WTC11 (cell line): ENCODE results near the gene COX19. TPM values are rescaled to one million over a fixed set of nuclear protein-coding genes. Genes with fewer than 3 reads are reported as not detected.

Experiments used
- ATAC-seq: fragments of 200-7000 bp; cut with Tn5 transposase; 2 replicates; pipeline ENCODE4 v1.10.0; 2021; ENCODE audit warnings: mild to moderate bottlenecking, moderate library complexity
- CTCF ChIA-PET: fragments of 300-600 bp; sonication (Branson Sonifier 250); formaldehyde crosslinking; loops from one replicate; lab custom pipeline; 2021; ENCODE audit warnings: antibody characterized with exemption; lab: Charles Lee
- POLR2A ChIA-PET: fragments of 350-600 bp; sonication (Branson Sonifier 250); formaldehyde crosslinking; loops from one replicate; lab custom pipeline; 2021; ENCODE audit warnings: antibody characterized with exemption; lab: Charles Lee
- DNase-seq: peaks from one replicate; pipeline ENCODE4 v3.0.0; 2021; ENCODE audit warnings: low spot score
- H3K27ac Mint-ChIP-seq: 2 replicates; pipeline ENCODE4 v1.8.0; 2021; ENCODE audit warnings: mixed read lengths
- H3K27me3 Mint-ChIP-seq: 2 replicates; pipeline ENCODE4 v1.8.0; 2021; ENCODE audit warnings: low read depth, mild to moderate bottlenecking, moderate library complexity, mixed read lengths
- H3K36me3 Mint-ChIP-seq: 2 replicates; pipeline ENCODE4 v1.8.0; 2021; ENCODE audit warnings: mixed read lengths
- H3K4me1 Mint-ChIP-seq: 2 replicates; pipeline ENCODE4 v1.8.0; 2022; ENCODE audit warnings: mixed read lengths
- H3K4me3 Mint-ChIP-seq: 2 replicates; pipeline ENCODE4 v1.8.0; 2021; ENCODE audit warnings: mild to moderate bottlenecking, moderate library complexity, mixed read lengths
- H3K9me3 Mint-ChIP-seq: 2 replicates; pipeline ENCODE4 v1.8.0; 2021; ENCODE audit warnings: mixed read lengths
- CREB1 ChIP-seq: sonication (generic); formaldehyde crosslinking; IDR thresholded peaks from 2 replicates; pipeline ENCODE4 v1.8.0; 2023; ENCODE audit warnings: mild to moderate bottlenecking, missing genetic modification reagents
- JUN ChIP-seq: sonication (generic); formaldehyde crosslinking; IDR thresholded peaks from 2 replicates; pipeline ENCODE4 v1.8.0; 2023; ENCODE audit warnings: mild to moderate bottlenecking, missing genetic modification reagents
- KAT7 ChIP-seq: sonication (generic); formaldehyde crosslinking; IDR thresholded peaks from 2 replicates; pipeline ENCODE4 v1.8.1; 2023; ENCODE audit warnings: missing genetic modification reagents, mild to moderate bottlenecking, borderline replicate concordance
- TCF7 ChIP-seq: sonication (generic); formaldehyde crosslinking; IDR thresholded peaks from 2 replicates; pipeline ENCODE4 v1.8.0; 2022; ENCODE audit warnings: mild to moderate bottlenecking, low read depth, missing genetic modification reagents, moderate library complexity
- TEAD1 ChIP-seq: sonication (generic); formaldehyde crosslinking; IDR thresholded peaks from 2 replicates; pipeline ENCODE4 v1.8.0; 2022; ENCODE audit warnings: mild to moderate bottlenecking, missing genetic modification reagents
- ZBTB21 ChIP-seq: sonication (generic); formaldehyde crosslinking; IDR thresholded peaks from 2 replicates; pipeline ENCODE4 v1.8.1; 2023; ENCODE audit warnings: mild to moderate bottlenecking, missing genetic modification reagents, borderline replicate concordance
- ZNF232 ChIP-seq: sonication (generic); formaldehyde crosslinking; IDR thresholded peaks from 2 replicates; pipeline ENCODE4 v1.8.0; 2022; ENCODE audit warnings: mild to moderate bottlenecking, missing genetic modification reagents
- total RNA-seq: library from RNA; stranded (reverse); gene quantifications from 3 replicates; pipeline ENCODE4 v1.2.3, GENCODE V29; 2021
- TF ChIP-seq, protein P1 (sequence below): sonication (generic); formaldehyde crosslinking; IDR thresholded peaks from 2 replicates; pipeline ENCODE4 v1.8.1; 2023; ENCODE audit warnings: mild to moderate bottlenecking, missing genetic modification reagents
- TF ChIP-seq, protein P2 (sequence below): fragments of 250-450 bp; sonication (Bioruptor Pico); IDR thresholded peaks from 2 replicates; pipeline ENCODE4 v1.9.0; 2021; ENCODE audit warnings: mild to moderate bottlenecking
- TF ChIP-seq, protein P3 (sequence below): sonication (generic); formaldehyde crosslinking; IDR thresholded peaks from 2 replicates; pipeline ENCODE4 v1.8.1; 2023; ENCODE audit warnings: mild to moderate bottlenecking, moderate library complexity, missing genetic modification reagents
- TF ChIP-seq, protein P4 (sequence below): fragments of 250-450 bp; sonication (Bioruptor Pico); IDR thresholded peaks from 2 replicates; pipeline ENCODE4 v1.8.0; 2021; ENCODE audit warnings: mild to moderate bottlenecking
- TF ChIP-seq, protein P5 (sequence below): sonication (generic); formaldehyde crosslinking; IDR thresholded peaks from 2 replicates; pipeline ENCODE4 v1.8.0; 2023; ENCODE audit warnings: missing genetic modification reagents, mild to moderate bottlenecking, borderline replicate concordance
- TF ChIP-seq, protein P6 (sequence below): sonication (generic); formaldehyde crosslinking; IDR thresholded peaks from 2 replicates; pipeline ENCODE4 v1.8.1; 2023; ENCODE audit warnings: mild to moderate bottlenecking, missing genetic modification reagents, moderate library complexity
- TF ChIP-seq, protein P7 (sequence below): sonication (generic); formaldehyde crosslinking; IDR thresholded peaks from 2 replicates; pipeline ENCODE4 v1.8.0; 2022; ENCODE audit warnings: mild to moderate bottlenecking, missing genetic modification reagents

Gene COX19
- total RNA-seq, 1 experiment from 2014 or later = 13.2 TPM

DNA sequence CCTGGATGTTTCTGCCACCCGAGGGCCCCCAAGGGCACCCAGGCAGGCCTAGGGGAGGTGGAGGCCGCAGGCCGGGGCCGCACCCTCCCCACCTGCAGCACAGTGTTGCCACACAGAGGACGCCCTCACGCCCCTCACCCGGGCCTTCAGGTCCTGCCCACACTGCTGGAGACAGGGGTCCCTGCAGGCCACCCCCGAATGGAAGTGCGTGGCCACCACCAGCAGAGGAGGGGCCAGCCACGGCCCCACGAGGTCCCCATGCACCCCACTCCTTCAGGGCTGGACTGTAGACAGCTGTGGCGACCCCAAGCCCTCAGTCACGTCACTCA is 56.3 kb downstream of the COX19 start:
- CTCF ChIA-PET = no interaction called here

DNA sequence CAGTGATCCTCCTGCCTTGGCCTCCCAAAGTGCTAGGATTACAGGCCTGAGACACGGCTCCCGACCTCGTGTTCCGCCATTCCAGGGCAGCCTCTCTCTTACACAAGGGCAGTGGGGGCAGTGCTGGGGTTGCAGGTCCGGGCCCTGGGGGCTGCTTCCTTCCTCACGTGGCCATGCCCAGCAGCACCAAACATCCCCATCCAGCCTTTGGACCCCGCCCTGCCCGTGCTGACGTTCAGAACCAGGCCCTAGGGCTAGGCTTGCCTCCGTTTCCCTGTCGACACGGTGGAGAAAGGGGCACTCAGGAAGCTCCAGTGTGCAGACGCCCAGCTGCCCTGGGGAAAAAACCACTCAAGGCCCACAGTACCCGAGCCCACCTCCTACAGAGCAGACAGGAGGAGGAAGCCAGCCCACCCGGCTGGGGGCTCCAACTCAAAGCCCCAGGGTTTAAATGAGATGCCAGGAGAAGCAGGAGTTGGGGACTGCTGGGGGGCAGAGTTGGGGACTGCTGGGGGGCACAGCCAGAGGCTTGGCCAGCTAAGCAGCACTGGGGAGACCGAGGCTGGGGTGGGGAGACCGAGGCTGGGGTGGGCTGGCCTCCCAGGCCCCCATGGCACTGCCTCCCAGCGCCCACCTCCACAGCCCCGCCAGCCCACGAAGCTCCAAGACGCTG is 56.8 kb downstream of the COX19 start:
- CTCF ChIA-PET = interaction anchor here (1.0 kb wide), 1 partner anchor 75 kb away, joined by 3 read pairs; no protein-coding TSS in a partner anchor
- TF ChIP-seq, protein P1, sequence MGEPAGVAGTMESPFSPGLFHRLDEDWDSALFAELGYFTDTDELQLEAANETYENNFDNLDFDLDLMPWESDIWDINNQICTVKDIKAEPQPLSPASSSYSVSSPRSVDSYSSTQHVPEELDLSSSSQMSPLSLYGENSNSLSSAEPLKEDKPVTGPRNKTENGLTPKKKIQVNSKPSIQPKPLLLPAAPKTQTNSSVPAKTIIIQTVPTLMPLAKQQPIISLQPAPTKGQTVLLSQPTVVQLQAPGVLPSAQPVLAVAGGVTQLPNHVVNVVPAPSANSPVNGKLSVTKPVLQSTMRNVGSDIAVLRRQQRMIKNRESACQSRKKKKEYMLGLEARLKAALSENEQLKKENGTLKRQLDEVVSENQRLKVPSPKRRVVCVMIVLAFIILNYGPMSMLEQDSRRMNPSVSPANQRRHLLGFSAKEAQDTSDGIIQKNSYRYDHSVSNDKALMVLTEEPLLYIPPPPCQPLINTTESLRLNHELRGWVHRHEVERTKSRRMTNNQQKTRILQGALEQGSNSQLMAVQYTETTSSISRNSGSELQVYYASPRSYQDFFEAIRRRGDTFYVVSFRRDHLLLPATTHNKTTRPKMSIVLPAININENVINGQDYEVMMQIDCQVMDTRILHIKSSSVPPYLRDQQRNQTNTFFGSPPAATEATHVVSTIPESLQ (CRISPR knock-in tag) = no peak
- no peak for TF ChIP-seq JUN (CRISPR knock-in tag)
- TF ChIP-seq, protein P2, sequence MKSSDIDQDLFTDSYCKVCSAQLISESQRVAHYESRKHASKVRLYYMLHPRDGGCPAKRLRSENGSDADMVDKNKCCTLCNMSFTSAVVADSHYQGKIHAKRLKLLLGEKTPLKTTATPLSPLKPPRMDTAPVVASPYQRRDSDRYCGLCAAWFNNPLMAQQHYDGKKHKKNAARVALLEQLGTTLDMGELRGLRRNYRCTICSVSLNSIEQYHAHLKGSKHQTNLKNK (CRISPR knock-in tag) = no peak
- TF ChIP-seq, protein P3, sequence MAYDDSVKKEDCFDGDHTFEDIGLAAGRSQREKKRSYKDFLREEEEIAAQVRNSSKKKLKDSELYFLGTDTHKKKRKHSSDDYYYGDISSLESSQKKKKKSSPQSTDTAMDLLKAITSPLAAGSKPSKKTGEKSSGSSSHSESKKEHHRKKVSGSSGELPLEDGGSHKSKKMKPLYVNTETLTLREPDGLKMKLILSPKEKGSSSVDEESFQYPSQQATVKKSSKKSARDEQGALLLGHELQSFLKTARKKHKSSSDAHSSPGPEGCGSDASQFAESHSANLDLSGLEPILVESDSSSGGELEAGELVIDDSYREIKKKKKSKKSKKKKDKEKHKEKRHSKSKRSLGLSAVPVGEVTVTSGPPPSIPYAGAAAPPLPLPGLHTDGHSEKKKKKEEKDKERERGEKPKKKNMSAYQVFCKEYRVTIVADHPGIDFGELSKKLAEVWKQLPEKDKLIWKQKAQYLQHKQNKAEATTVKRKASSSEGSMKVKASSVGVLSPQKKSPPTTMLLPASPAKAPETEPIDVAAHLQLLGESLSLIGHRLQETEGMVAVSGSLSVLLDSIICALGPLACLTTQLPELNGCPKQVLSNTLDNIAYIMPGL = no peak
- DNase-seq (peak; percentile 8), ATAC-seq (no peak)
- POLR2A ChIA-PET = no interaction called here
- Mint-ChIP-seq H3K27ac (no peak overlapping the region), H3K27me3 (no peaks in the 10 kb centered on the region), H3K4me1 (no peaks in the 10 kb centered on the region), H3K9me3 (no peaks in the 10 kb centered on the region), H3K36me3 (no peaks in the 10 kb centered on the region), H3K4me3 (no peak overlapping the region)

More for the DNA sequence above, 56.3 kb downstream of the COX19 start:
- Mint-ChIP-seq H3K36me3 (no peaks in the 10 kb centered on the region), H3K4me3 (no peak overlapping the region), H3K27ac (no peak overlapping the region), H3K27me3 (no peaks in the 10 kb centered on the region), H3K4me1 (no peaks in the 10 kb centered on the region), H3K9me3 (no peaks in the 10 kb centered on the region)
- DNase-seq (peak; percentile 7), ATAC-seq (no peak)
- TF ChIP-seq, protein P1 (CRISPR knock-in tag) = no peak
- TF ChIP-seq, protein P4, sequence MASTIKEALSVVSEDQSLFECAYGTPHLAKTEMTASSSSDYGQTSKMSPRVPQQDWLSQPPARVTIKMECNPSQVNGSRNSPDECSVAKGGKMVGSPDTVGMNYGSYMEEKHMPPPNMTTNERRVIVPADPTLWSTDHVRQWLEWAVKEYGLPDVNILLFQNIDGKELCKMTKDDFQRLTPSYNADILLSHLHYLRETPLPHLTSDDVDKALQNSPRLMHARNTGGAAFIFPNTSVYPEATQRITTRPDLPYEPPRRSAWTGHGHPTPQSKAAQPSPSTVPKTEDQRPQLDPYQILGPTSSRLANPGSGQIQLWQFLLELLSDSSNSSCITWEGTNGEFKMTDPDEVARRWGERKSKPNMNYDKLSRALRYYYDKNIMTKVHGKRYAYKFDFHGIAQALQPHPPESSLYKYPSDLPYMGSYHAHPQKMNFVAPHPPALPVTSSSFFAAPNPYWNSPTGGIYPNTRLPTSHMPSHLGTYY (CRISPR knock-in tag) = no peak
- TF ChIP-seq ZBTB21 = no peak
- TF ChIP-seq KAT7 (CRISPR knock-in tag) = no peak
- POLR2A ChIA-PET = no interaction called here

DNA sequence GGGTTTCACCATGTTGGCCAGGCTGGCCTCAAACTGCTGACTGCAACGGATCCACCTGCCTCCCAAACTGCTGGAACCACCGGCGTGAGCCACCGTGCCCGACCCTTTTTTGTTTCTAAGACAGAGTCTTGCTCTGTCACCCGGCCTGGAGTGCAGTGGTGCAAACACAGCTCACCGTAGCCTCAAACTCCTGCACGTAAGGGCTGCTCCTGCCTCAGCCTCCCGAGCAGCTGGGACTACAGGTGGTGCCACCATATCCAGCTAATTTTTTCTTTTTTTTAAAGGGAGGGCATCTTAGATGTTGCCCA is 57.3 kb downstream of the COX19 start:
- Mint-ChIP-seq H3K4me3 (no peak overlapping the region), H3K27me3 (no peaks in the 10 kb centered on the region), H3K4me1 (no peaks in the 10 kb centered on the region), H3K9me3 (no peaks in the 10 kb centered on the region), H3K36me3 (no peaks in the 10 kb centered on the region), H3K27ac (no peak overlapping the region)
- DNase-seq (peak; percentile 5), ATAC-seq (no peak)
- POLR2A ChIA-PET = no interaction called here
- CTCF ChIA-PET = interaction anchor here (1.0 kb wide), 1 partner anchor 75 kb away, joined by 3 read pairs; no protein-coding TSS in a partner anchor
- TF ChIP-seq TEAD1 = no peak
- TF ChIP-seq, protein P5, sequence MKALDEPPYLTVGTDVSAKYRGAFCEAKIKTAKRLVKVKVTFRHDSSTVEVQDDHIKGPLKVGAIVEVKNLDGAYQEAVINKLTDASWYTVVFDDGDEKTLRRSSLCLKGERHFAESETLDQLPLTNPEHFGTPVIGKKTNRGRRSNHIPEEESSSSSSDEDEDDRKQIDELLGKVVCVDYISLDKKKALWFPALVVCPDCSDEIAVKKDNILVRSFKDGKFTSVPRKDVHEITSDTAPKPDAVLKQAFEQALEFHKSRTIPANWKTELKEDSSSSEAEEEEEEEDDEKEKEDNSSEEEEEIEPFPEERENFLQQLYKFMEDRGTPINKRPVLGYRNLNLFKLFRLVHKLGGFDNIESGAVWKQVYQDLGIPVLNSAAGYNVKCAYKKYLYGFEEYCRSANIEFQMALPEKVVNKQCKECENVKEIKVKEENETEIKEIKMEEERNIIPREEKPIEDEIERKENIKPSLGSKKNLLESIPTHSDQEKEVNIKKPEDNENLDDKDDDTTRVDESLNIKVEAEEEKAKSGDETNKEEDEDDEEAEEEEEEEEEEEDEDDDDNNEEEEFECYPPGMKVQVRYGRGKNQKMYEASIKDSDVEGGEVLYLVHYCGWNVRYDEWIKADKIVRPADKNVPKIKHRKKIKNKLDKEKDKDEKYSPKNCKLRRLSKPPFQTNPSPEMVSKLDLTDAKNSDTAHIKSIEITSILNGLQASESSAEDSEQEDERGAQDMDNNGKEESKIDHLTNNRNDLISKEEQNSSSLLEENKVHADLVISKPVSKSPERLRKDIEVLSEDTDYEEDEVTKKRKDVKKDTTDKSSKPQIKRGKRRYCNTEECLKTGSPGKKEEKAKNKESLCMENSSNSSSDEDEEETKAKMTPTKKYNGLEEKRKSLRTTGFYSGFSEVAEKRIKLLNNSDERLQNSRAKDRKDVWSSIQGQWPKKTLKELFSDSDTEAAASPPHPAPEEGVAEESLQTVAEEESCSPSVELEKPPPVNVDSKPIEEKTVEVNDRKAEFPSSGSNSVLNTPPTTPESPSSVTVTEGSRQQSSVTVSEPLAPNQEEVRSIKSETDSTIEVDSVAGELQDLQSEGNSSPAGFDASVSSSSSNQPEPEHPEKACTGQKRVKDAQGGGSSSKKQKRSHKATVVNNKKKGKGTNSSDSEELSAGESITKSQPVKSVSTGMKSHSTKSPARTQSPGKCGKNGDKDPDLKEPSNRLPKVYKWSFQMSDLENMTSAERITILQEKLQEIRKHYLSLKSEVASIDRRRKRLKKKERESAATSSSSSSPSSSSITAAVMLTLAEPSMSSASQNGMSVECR = no peak
- no peak for TF ChIP-seq TCF7 (CRISPR knock-in tag)
- TF ChIP-seq CREB1 (CRISPR knock-in tag) = no peak
- TF ChIP-seq, protein P1 (CRISPR knock-in tag) = no peak
- TF ChIP-seq ZNF232 (CRISPR knock-in tag) = no peak
- TF ChIP-seq, protein P6, sequence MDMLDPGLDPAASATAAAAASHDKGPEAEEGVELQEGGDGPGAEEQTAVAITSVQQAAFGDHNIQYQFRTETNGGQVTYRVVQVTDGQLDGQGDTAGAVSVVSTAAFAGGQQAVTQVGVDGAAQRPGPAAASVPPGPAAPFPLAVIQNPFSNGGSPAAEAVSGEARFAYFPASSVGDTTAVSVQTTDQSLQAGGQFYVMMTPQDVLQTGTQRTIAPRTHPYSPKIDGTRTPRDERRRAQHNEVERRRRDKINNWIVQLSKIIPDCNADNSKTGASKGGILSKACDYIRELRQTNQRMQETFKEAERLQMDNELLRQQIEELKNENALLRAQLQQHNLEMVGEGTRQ (CRISPR knock-in tag) = no peak
- TF ChIP-seq, protein P7, sequence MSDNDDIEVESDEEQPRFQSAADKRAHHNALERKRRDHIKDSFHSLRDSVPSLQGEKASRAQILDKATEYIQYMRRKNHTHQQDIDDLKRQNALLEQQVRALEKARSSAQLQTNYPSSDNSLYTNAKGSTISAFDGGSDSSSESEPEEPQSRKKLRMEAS (CRISPR knock-in tag) = no peak
